Tibial artery (tissue), 4 donors: ENCODE measurements around the gene CALN1.

ENCODE experiments used
- DNase-seq, 2 donors: peaks; one replicate each; pipeline ENCODE4 v3.0.0-alpha.2; 2019
- H3K27ac ChIP-seq, 2 donors: fragments of 200-600 bp; sonication (generic) in 1 of 2; 1 replicate in 1 of 2; 2 replicates in 1 of 2; pipeline ENCODE4 v1.5.1; 2018 to 2019; ENCODE audit warnings: mild to moderate bottlenecking in 1 of 2
- H3K27me3 ChIP-seq, 2 donors: fragments of 200-600 bp; sonication (generic) in 1 of 2; one replicate each; pipeline versions ENCODE4 v1.5.1 to v1.6.0; 2016 to 2019
- H3K36me3 ChIP-seq, 3 donors: fragments of 200-600 bp; sonication (generic) in 2 of 3; one replicate each; pipeline ENCODE4 v1.5.1; 2016 to 2019; ENCODE audit warnings: mild to moderate bottlenecking in 2 of 3
- H3K4me1 ChIP-seq, 4 donors: fragments of 200-600 bp; sonication (generic) in 2 of 4; 1 replicate in 3 of 4; 2 replicates in 1 of 4; pipeline ENCODE4 v1.5.1; 2016 to 2019
- H3K4me3 ChIP-seq, 2 donors: fragments of 200-600 bp; sonication (generic) in 1 of 2; 1 replicate in 1 of 2; 2 replicates in 1 of 2; pipeline ENCODE4 v1.5.1; 2018 to 2019; ENCODE audit warnings: mild to moderate bottlenecking in 2 of 2
- H3K9me3 ChIP-seq, 3 donors: fragments of 200-600 bp; sonication (generic) in 1 of 3; one replicate each; pipeline ENCODE4 v1.5.1; 2016 to 2019
- intact Hi-C: fragments of 100-400 bp; cut with DNase I; formaldehyde crosslinking; loops from one replicate; pipeline ENCODE4 v1.15.0; 2023; ENCODE audit warnings: low total_unique reads
- TF ChIP-seq, protein P1 (sequence below), 2 experiments: fragments of 200-600 bp in 1 of 2; fragments of 450-650 bp in 1 of 2; IDR thresholded peaks; one replicate each; pipeline ENCODE4 v1.5.1; 2017 to 2019; ENCODE audit warnings: antibody characterized with exemption in 2 of 2, mild to moderate bottlenecking in 1 of 2, moderate library complexity in 1 of 2

Gene CALN1

GRCh38 chr7:72101444-72101843, 310.7 kb downstream of the CALN1 start:
- H3K36me3 ChIP-seq: no peaks in the 10 kb centered on the region
- intact Hi-C loops: no loop called here
- no peaks in the 10 kb centered on the region for H3K9me3 ChIP-seq
- no peak overlapping the region for H3K27ac ChIP-seq
- peaks cover 0 to 7% (median 0%) of the 10 kb centered on the region in 4 donors for H3K4me1 ChIP-seq
- TF ChIP-seq, protein P1, sequence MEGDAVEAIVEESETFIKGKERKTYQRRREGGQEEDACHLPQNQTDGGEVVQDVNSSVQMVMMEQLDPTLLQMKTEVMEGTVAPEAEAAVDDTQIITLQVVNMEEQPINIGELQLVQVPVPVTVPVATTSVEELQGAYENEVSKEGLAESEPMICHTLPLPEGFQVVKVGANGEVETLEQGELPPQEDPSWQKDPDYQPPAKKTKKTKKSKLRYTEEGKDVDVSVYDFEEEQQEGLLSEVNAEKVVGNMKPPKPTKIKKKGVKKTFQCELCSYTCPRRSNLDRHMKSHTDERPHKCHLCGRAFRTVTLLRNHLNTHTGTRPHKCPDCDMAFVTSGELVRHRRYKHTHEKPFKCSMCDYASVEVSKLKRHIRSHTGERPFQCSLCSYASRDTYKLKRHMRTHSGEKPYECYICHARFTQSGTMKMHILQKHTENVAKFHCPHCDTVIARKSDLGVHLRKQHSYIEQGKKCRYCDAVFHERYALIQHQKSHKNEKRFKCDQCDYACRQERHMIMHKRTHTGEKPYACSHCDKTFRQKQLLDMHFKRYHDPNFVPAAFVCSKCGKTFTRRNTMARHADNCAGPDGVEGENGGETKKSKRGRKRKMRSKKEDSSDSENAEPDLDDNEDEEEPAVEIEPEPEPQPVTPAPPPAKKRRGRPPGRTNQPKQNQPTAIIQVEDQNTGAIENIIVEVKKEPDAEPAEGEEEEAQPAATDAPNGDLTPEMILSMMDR (IDR thresholded peaks at IDR 0.05): no peak
- no peaks in the 10 kb centered on the region for H3K27me3 ChIP-seq
- no peak overlapping the region for H3K4me3 ChIP-seq
- DNase-seq: no peak

DNA sequence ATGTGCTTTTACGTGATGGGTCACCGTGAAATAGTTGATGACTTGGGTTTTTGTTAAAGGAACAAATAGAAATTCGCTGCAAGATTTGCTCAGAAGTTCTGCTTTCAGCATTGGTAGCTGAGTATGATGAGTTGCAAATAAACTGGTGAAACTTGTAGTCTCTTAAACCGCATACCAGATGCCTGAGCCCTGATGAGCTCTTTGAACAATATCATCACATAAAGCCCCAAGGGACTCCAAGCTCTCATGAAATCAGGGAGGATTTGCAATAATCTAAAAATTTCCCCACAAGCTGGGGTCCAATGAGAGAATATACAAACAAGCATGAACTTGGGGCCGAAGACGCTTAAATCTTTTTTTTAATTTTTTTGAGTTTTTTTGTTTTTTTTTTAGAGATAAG, 312.4 kb downstream of the CALN1 start:
- Histone ChIP-seq H3K27me3 (no peaks in the 10 kb centered on the region), H3K4me1 (peaks cover 0 to 7% (median 0%) of the 10 kb centered on the region in 4 donors), H3K9me3 (no peaks in the 10 kb centered on the region), H3K27ac (no peak overlapping the region), H3K36me3 (no peaks in the 10 kb centered on the region), H3K4me3 (no peak overlapping the region)
- intact Hi-C loops: no loop called here
- TF ChIP-seq, protein P1 (IDR thresholded peaks at IDR 0.05): no peak
- DNase-seq: no peak

DNA sequence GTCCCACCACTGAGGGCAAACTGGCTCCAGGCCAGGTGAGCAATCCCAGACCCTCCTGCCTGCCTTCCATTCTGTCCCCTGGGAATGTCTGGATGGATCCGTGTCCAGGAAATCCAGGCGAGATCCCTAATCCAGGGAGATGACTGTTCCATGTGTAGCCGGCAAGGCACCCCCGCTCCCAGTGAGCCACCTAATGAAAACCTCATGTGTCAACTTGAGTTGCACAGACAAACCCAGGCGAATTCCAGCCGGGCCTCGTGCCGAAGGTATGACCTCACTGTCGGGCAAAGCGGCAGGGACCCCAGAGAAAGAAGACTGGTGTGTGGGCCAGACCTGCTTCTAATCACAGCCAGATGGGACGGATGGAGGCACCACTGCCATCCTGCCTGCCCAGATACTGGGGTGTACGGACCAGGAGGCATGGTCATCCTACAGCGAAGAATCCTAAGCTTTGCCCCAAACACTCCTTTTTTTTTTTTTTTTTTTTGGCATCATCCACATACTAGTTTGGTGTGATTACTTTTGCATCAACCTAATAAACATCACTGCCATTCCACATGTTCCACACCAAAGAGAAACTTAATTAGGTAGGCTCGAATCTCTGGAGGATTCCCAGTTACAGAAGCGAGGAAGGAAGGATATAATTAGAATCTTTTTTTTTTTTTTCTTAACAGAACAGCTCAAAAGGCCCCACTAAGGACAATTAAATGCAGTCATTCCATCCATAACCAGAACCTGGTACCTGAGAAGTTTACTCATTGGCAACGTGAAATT, 313.1 kb downstream of the CALN1 start:
- Histone ChIP-seq H3K27me3 (no peaks in the 10 kb centered on the region), H3K36me3 (no peaks in the 10 kb centered on the region), H3K27ac (no peak overlapping the region), H3K9me3 (no peaks in the 10 kb centered on the region), H3K4me1 (peaks cover 0 to 7% (median 0%) of the 10 kb centered on the region in 4 donors), H3K4me3 (no peak overlapping the region)
- TF ChIP-seq, protein P1 (IDR thresholded peaks at IDR 0.05): no peak
- DNase-seq: no peak
- intact Hi-C loops: no loop called here

DNA sequence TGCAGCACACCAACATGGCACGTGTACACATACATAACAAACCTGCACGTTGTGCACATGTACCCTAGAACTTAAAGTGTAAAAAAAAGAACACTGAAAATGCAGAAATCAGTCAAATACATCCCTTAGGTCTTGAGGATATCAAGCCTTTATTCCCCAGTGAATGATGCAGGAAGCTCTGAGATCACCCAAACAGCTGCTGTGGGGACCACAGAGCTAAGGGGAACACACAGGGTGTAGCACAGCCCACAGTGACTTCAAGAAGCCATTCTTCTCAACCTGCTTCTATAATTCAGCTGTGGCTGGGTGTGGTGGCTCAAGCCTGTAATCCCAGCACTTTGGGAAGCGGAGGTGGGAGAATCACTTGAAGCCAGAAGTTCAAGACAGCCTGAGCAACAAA, 314.9 kb downstream of the CALN1 start:
- intact Hi-C loops: no loop called here
- H3K4me1 ChIP-seq: peaks cover 0 to 7% (median 0%) of the 10 kb centered on the region in 4 donors
- no peaks in the 10 kb centered on the region for H3K36me3 ChIP-seq
- DNase-seq: no peak
- no peak overlapping the region for H3K27ac ChIP-seq
- H3K9me3 ChIP-seq: no peaks in the 10 kb centered on the region
- H3K27me3 ChIP-seq: no peaks in the 10 kb centered on the region
- no peak overlapping the region for H3K4me3 ChIP-seq
- TF ChIP-seq, protein P1 (IDR thresholded peaks at IDR 0.05): no peak

DNA sequence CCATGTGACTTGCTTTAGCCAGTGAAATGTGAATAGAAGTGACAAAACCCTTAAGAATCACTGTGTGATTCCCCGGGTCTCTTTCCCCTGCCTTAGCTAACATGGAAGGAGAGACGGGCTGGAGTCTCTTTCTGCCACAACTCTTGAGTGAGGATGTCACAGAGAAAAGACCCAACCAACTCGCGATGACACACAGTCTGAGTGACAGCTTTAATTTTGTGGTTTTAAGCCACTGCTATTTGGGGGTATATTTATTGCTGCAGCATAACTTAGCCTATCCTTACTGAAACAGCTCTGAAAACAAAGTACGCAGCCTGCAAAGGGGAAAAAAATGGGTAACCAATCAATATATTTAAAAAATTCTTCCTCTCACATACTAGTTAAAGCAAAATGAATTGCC, 319.4 kb downstream of the CALN1 start:
- Histone ChIP-seq H3K9me3 (no peaks in the 10 kb centered on the region), H3K4me3 (no peak overlapping the region), H3K27ac (no peak overlapping the region), H3K4me1 (no peaks in the 10 kb centered on the region), H3K36me3 (no peaks in the 10 kb centered on the region), H3K27me3 (no peaks in the 10 kb centered on the region)
- TF ChIP-seq, protein P1 (IDR thresholded peaks at IDR 0.05): no peak
- DNase-seq: no peak
- intact Hi-C loops: no loop called here
